Rectal smooth muscle tissue (tissue), 1 donor: Measurements from ENCODE around the gene TMOD1.
"Not testable (repeated sequence)": the region's sequence is repeated elsewhere in the genome, so short reads cannot be mapped to it uniquely, and the experiment has no call there.

Experiments used
- H3K27ac ChIP-seq: one replicate; pipeline ENCODE4 v1.7.0; 2013; ENCODE audit warnings: low read depth, low read length, inconsistent platforms
- H3K27me3 ChIP-seq: one replicate; pipeline ENCODE4 v1.7.0; 2013; ENCODE audit warnings: low read length; ENCODE audit not compliant: control insufficient read depth, insufficient read depth
- H3K36me3 ChIP-seq: one replicate; pipeline ENCODE4 v1.7.0; 2013; ENCODE audit warnings: low read length; ENCODE audit not compliant: control insufficient read depth, insufficient read depth
- H3K4me1 ChIP-seq: one replicate; pipeline ENCODE4 v1.7.0; 2013; ENCODE audit warnings: low read length; ENCODE audit not compliant: control insufficient read depth, insufficient read depth
- H3K4me3 ChIP-seq: one replicate; pipeline ENCODE4 v1.7.0; 2013; ENCODE audit warnings: low read length
- H3K9ac ChIP-seq: one replicate; pipeline ENCODE4 v1.7.0; 2013; ENCODE audit warnings: low read length

Gene TMOD1

GRCh38 chr9:97584778-97585177 lies 83.3 kb downstream of the TMOD1 start:
- not testable (repeated sequence) for H3K4me3 ChIP-seq, H3K27me3 ChIP-seq, H3K9ac ChIP-seq, H3K27ac ChIP-seq, H3K36me3 ChIP-seq, H3K4me1 ChIP-seq

GRCh38 chr9:97586909-97587308 lies 85.4 kb downstream of the TMOD1 start:
- H3K9ac ChIP-seq, H3K27me3 ChIP-seq, H3K36me3 ChIP-seq: not testable (repeated sequence)

GRCh38 chr9:97591535-97591934 lies 90.1 kb downstream of the TMOD1 start:
- Histone ChIP-seq H3K4me1 (peaks cover 11% of the 10 kb centered on the region), H3K4me3 (no peak overlapping the region), H3K9ac (no peak overlapping the region), H3K27me3 (no peaks in the 10 kb centered on the region), H3K36me3 (peaks cover 3% of the 10 kb centered on the region), H3K27ac (no peak overlapping the region)

More at GRCh38 chr9:97586909-97587308, 85.4 kb downstream of the TMOD1 start:
- H3K27ac ChIP-seq, H3K4me1 ChIP-seq, H3K4me3 ChIP-seq: not testable (repeated sequence)

GRCh38 chr9:97592126-97592525 lies 90.7 kb downstream of the TMOD1 start:
- no peaks in the 10 kb centered on the region for H3K27me3 ChIP-seq
- peaks cover 16% of the 10 kb centered on the region for H3K4me1 ChIP-seq
- H3K4me3 ChIP-seq = no peak overlapping the region
- H3K27ac ChIP-seq = no peak overlapping the region
- H3K9ac ChIP-seq = no peak overlapping the region
- peaks cover 3% of the 10 kb centered on the region for H3K36me3 ChIP-seq

GRCh38 chr9:97593960-97594359 lies 92.5 kb downstream of the TMOD1 start:
- peaks cover 19% of the 10 kb centered on the region for H3K4me1 ChIP-seq
- H3K9ac ChIP-seq = no peak overlapping the region

GRCh38 chr9:97594381-97594921 lies 93.0 kb downstream of the TMOD1 start:
- no peaks in the 10 kb centered on the region for H3K27me3 ChIP-seq
- H3K4me3 ChIP-seq = no peak overlapping the region
- H3K4me1 ChIP-seq = peaks cover 19% of the 10 kb centered on the region
- peak overlapping the region; percentile 70 for H3K27ac ChIP-seq
- peaks cover 3% of the 10 kb centered on the region for H3K36me3 ChIP-seq
- H3K9ac ChIP-seq = no peak overlapping the region

More at GRCh38 chr9:97593960-97594359, 92.5 kb downstream of the TMOD1 start:
- no peak overlapping the region for H3K4me3 ChIP-seq
- H3K27me3 ChIP-seq = no peaks in the 10 kb centered on the region
- H3K36me3 ChIP-seq = peaks cover 3% of the 10 kb centered on the region
- H3K27ac ChIP-seq = peak overlapping the region; percentile 70

- Histone ChIP-seq H3K4me1 (peaks cover 19% of the 10 kb centered on the region), H3K27ac (no peak overlapping the region), H3K9ac (no peak overlapping the region), H3K36me3 (peaks cover 13% of the 10 kb centered on the region), H3K27me3 (no peaks in the 10 kb centered on the region), H3K4me3 (no peak overlapping the region)
Measured at GRCh38 chr9:97596906-97597305, 95.4 kb downstream of the TMOD1 start.

- Histone ChIP-seq H3K36me3 (peaks cover 20% of the 10 kb centered on the region), H3K4me1 (peaks cover 14% of the 10 kb centered on the region), H3K27me3 (no peaks in the 10 kb centered on the region), H3K9ac (peak overlapping the region; percentile 10), H3K27ac (no peak overlapping the region), H3K4me3 (no peak overlapping the region)
Measured at GRCh38 chr9:97598461-97599288, 97.2 kb downstream of the TMOD1 start.

- Histone ChIP-seq H3K4me1 (peaks cover 8% of the 10 kb centered on the region), H3K27ac (no peak overlapping the region)
Measured at GRCh38 chr9:97599314-97599846, 97.9 kb downstream of the TMOD1 start.

GRCh38 chr9:97600531-97601227 lies 99.2 kb downstream of the TMOD1 start:
- no peak overlapping the region for H3K27ac ChIP-seq
- H3K4me1 ChIP-seq = peaks cover 8% of the 10 kb centered on the region
- H3K4me3 ChIP-seq = no peak overlapping the region
- peaks cover 32% of the 10 kb centered on the region for H3K36me3 ChIP-seq
- no peak overlapping the region for H3K9ac ChIP-seq
- no peaks in the 10 kb centered on the region for H3K27me3 ChIP-seq

More at GRCh38 chr9:97599314-97599846, 97.9 kb downstream of the TMOD1 start:
- Histone ChIP-seq H3K4me3 (no peak overlapping the region), H3K9ac (no peak overlapping the region), H3K36me3 (peaks cover 22% of the 10 kb centered on the region), H3K27me3 (no peaks in the 10 kb centered on the region)

- Histone ChIP-seq H3K27ac (no peak overlapping the region), H3K36me3 (peaks cover 35% of the 10 kb centered on the region)
Measured at GRCh38 chr9:97601228-97601898, 99.9 kb downstream of the TMOD1 start.

GRCh38 chr9:97602430-97602829 lies 101.0 kb downstream of the TMOD1 start:
- Histone ChIP-seq H3K4me3 (no peak overlapping the region), H3K4me1 (peaks cover 3% of the 10 kb centered on the region), H3K27ac (no peak overlapping the region), H3K27me3 (no peaks in the 10 kb centered on the region), H3K9ac (no peak overlapping the region), H3K36me3 (peaks cover 35% of the 10 kb centered on the region)

More at GRCh38 chr9:97601228-97601898, 99.9 kb downstream of the TMOD1 start:
- H3K27me3 ChIP-seq = no peaks in the 10 kb centered on the region
- H3K9ac ChIP-seq = no peak overlapping the region
- H3K4me3 ChIP-seq = no peak overlapping the region
- peaks cover 8% of the 10 kb centered on the region for H3K4me1 ChIP-seq
